Panc1 (cell line): ENCODE data around the gene MYF5. TPM values are rescaled to one million over a fixed set of nuclear protein-coding genes. Genes with fewer than 3 reads are reported as not detected.

Experiments used
- ATAC-seq: fragments of 200-7000 bp; cut with Tn5 transposase; 2 replicates; pipeline ENCODE4 v1.9.1; 2020; ENCODE audit warnings: mild to moderate bottlenecking, moderate library complexity
- BruUV-seq: library from RNA; stranded (reverse); fragments of 400-500 nt; replicated peaks from 2 replicates; lab custom pipeline; 2021; lab: Mats Ljungman, UMichigan
- CTCF ChIA-PET: fragments of 300-600 bp; sonication (Branson Sonifier 250); formaldehyde crosslinking; loops from one replicate; lab custom pipeline; 2022; ENCODE audit warnings: antibody characterized with exemption; lab: Charles Lee
- POLR2A ChIA-PET: fragments of 300-600 bp; sonication (Branson Sonifier 250); formaldehyde crosslinking; loops from one replicate; lab custom pipeline; 2022; ENCODE audit warnings: antibody characterized with exemption; lab: Charles Lee
- DNase-seq: peaks from one replicate; pipeline ENCODE4 v3.0.0-alpha.2; 2010; ENCODE audit warnings: low read depth, low spot score
- H3K27ac ChIP-seq: 2 replicates; pipeline ENCODE4 v1.5.1; 2011; ENCODE audit warnings: mild to moderate bottlenecking, low read length, inconsistent platforms
- H3K27me3 ChIP-seq: fragments of 200-500 bp; sonication (Bioruptor generic); 2 replicates; pipeline ENCODE4 v1.6.0; 2014; ENCODE audit warnings: low read length, inconsistent platforms; ENCODE audit not compliant: control insufficient read depth, insufficient read depth
- H3K36me3 ChIP-seq: fragments of 200-500 bp; sonication (Bioruptor generic); 2 replicates; pipeline ENCODE4 v1.5.1; 2014; ENCODE audit warnings: inconsistent platforms, mild to moderate bottlenecking, low read length, moderate library complexity; ENCODE audit not compliant: control insufficient read depth, insufficient read depth
- H3K4me1 ChIP-seq: 2 replicates; pipeline ENCODE4 v1.5.1; 2011; ENCODE audit warnings: inconsistent platforms, mild to moderate bottlenecking, low read length, moderate library complexity; ENCODE audit not compliant: control insufficient read depth, insufficient read depth
- H3K4me3 ChIP-seq, 2 experiments: 2 replicates each; pipeline ENCODE4 v1.5.1; 2011 to 2012; ENCODE audit warnings: low read depth in 2 of 2, low read length in 2 of 2, mild to moderate bottlenecking in 2 of 2, inconsistent platforms in 1 of 2, moderate library complexity in 1 of 2
- H3K9me3 ChIP-seq: fragments of 200-500 bp; sonication (Bioruptor generic); 2 replicates; pipeline ENCODE4 v1.5.1; 2014; ENCODE audit warnings: low read depth, mild to moderate bottlenecking, inconsistent platforms, low read length, moderate library complexity; ENCODE audit not compliant: control insufficient read depth, insufficient read depth
- CTCF ChIP-seq: fragments of 450-650 bp; IDR thresholded peaks from 2 replicates; pipeline ENCODE4 v1.5.1; 2017; ENCODE audit warnings: mild to moderate bottlenecking
- POLR2AphosphoS5 ChIP-seq: IDR thresholded peaks from 2 replicates; pipeline ENCODE4 v1.6.1; 2012; ENCODE audit warnings: mild to moderate bottlenecking, low read depth, low read length, moderate library complexity
- REST ChIP-seq, 2 experiments: IDR thresholded peaks; 2 replicates each; pipeline ENCODE4 v1.6.1; 2011 to 2012; ENCODE audit warnings: low read depth in 2 of 2, control low read depth in 1 of 2, low read length in 1 of 2, mild to moderate bottlenecking in 1 of 2, moderate library complexity in 1 of 2; ENCODE audit not compliant: insufficient read depth in 1 of 2
- SIN3A ChIP-seq: IDR thresholded peaks from 2 replicates; pipeline ENCODE4 v1.6.1; 2012; ENCODE audit warnings: low read depth, mild to moderate bottlenecking, low read length, moderate library complexity, borderline replicate concordance; ENCODE audit not compliant: insufficient read depth
- TCF7L2 ChIP-seq: IDR thresholded peaks from 2 replicates; pipeline ENCODE4 v1.6.1; 2011; ENCODE audit warnings: mild to moderate bottlenecking, low read depth, low read length, inconsistent platforms
- in situ Hi-C: cut with HindIII; loops from 2 replicates; pipeline ENCODE4 v1.10.0; 2016; ENCODE audit warnings: low sequenced_read_pairs, low pct_unique_long_range_greater_than_20kb
- intact Hi-C: fragments of 100-400 bp; cut with micrococcal nuclease; formaldehyde crosslinking; loops from one replicate; pipeline ENCODE4 v1.10.0; 2022; ENCODE audit not compliant: unreplicated experiment
- total RNA-seq: library from RNA; stranded (reverse); gene quantifications from one replicate; pipeline ENCODE4 v1.2.1, GENCODE V29; 2021; ENCODE audit not compliant: unreplicated experiment

The MYF5 gene
- total RNA-seq, 1 experiment from 2014 or later = not detected

GRCh38 chr12:80714846-80715245 lies 1.9 kb upstream of the MYF5 start:
- intact Hi-C loops = no loop called here
- Histone ChIP-seq H3K27me3 (no peaks in the 10 kb centered on the region), H3K4me1 (no peaks in the 10 kb centered on the region; the same call in 1 of the 2 replicates), H3K4me3 (no peak overlapping the region), H3K27ac (no peak overlapping the region), H3K9me3 (no peaks in the 10 kb centered on the region), H3K36me3 (no peaks in the 10 kb centered on the region)
- ChIA-PET POLR2A (no interaction called here), CTCF (no interaction called here)
- TF ChIP-seq CTCF = no peak
- no peak for TF ChIP-seq TCF7L2
- TF ChIP-seq SIN3A = no peak
- TF ChIP-seq REST (IDR thresholded peaks at IDR 0.05; ENCODE audit: insufficient read depth in 1 of 2, low read depth in 2 of 2, low read length in 1 of 2) = no peak
- no peak for TF ChIP-seq POLR2AphosphoS5
- in situ Hi-C loops = no loop called here
- DNase-seq (no peak), ATAC-seq (no peak)
- BruUV-seq = no TSS peak

- Histone ChIP-seq H3K4me3 (no peak overlapping the region), H3K27me3 (no peaks in the 10 kb centered on the region), H3K27ac (no peak overlapping the region), H3K9me3 (no peaks in the 10 kb centered on the region), H3K36me3 (no peaks in the 10 kb centered on the region), H3K4me1 (no peaks in the 10 kb centered on the region; the same call in 1 of the 2 replicates)
- TF ChIP-seq CTCF (no peak), SIN3A (no peak), TCF7L2 (no peak), REST (IDR thresholded peaks at IDR 0.05; ENCODE audit: insufficient read depth in 1 of 2, low read depth in 2 of 2, low read length in 1 of 2) (no peak), POLR2AphosphoS5 (no peak)
- DNase-seq = no peak
- ATAC-seq = no peak
- ChIA-PET CTCF (no interaction called here), POLR2A (no interaction called here)
- BruUV-seq = no TSS peak
- intact Hi-C loops (no loop called here), in situ Hi-C loops (no loop called here)
These were observed 931 bp upstream of the MYF5 start for GRCh38 chr12:80715713-80716249.
